GM19467 (cell line): ENCODE results near the gene SORCS1.

Source experiments
- ATAC-seq: cut with Tn5 transposase; IDR thresholded peaks from one replicate; pipeline ENCODE4 v1.9.1; 2021; ENCODE audit warnings: mild to moderate bottlenecking, moderate library complexity; ENCODE audit not compliant: unreplicated experiment

The SORCS1 gene

GRCh38 chr10:106696239-106696638 is 468.3 kb downstream of the SORCS1 start:
- ATAC-seq: no peak

GRCh38 chr10:106694696-106695095 is 469.8 kb downstream of the SORCS1 start:
- no peak for ATAC-seq

GRCh38 chr10:106682175-106682574 is 482.3 kb downstream of the SORCS1 start:
- no peak for ATAC-seq

- ATAC-seq: no peak
These were observed 484.4 kb downstream of the SORCS1 start for GRCh38 chr10:106680061-106680460.

GRCh38 chr10:106679314-106679713 is 485.2 kb downstream of the SORCS1 start:
- ATAC-seq: no peak

- no peak for ATAC-seq
These were observed 491.9 kb downstream of the SORCS1 start for GRCh38 chr10:106672517-106673175.

- no peak for ATAC-seq
These were observed 502.8 kb downstream of the SORCS1 start for GRCh38 chr10:106661767-106662140.

GRCh38 chr10:106661133-106661766 is 503.3 kb downstream of the SORCS1 start:
- no peak for ATAC-seq

- no peak for ATAC-seq
These were observed 504.0 kb downstream of the SORCS1 start for GRCh38 chr10:106660550-106660949.

- no peak for ATAC-seq
These were observed 508.9 kb downstream of the SORCS1 start for GRCh38 chr10:106655636-106656035.

- no peak for ATAC-seq
These were observed 509.3 kb downstream of the SORCS1 start for GRCh38 chr10:106655165-106655564.

- ATAC-seq: no peak
These were observed 512.2 kb downstream of the SORCS1 start for GRCh38 chr10:106652279-106652678.

- ATAC-seq: no peak
These were observed 515.7 kb downstream of the SORCS1 start for GRCh38 chr10:106648534-106649481.

- no peak for ATAC-seq
These were observed 521.0 kb downstream of the SORCS1 start for GRCh38 chr10:106643473-106643872.

GRCh38 chr10:106637873-106638272 is 526.6 kb downstream of the SORCS1 start:
- no peak for ATAC-seq

- ATAC-seq: no peak
These were observed 527.6 kb downstream of the SORCS1 start for GRCh38 chr10:106636766-106637491.

GRCh38 chr10:106635947-106636346 is 528.6 kb downstream of the SORCS1 start:
- ATAC-seq: no peak

GRCh38 chr10:106631016-106631702 is 533.3 kb downstream of the SORCS1 start:
- no peak for ATAC-seq

GRCh38 chr10:106626371-106626770 is 538.1 kb downstream of the SORCS1 start:
- ATAC-seq: no peak

- ATAC-seq: no peak
These were observed 538.8 kb downstream of the SORCS1 start for GRCh38 chr10:106625751-106626150.
